K562 (cell line): Measurements from ENCODE around the gene UBA52. TPM values are rescaled to one million over a fixed set of nuclear protein-coding genes. Genes with fewer than 3 reads are reported as not detected.

Source experiments
- BHLHE40 ChIP-seq: IDR thresholded peaks from 2 replicates; pipeline ENCODE4 v1.6.1; 2011; ENCODE audit warnings: low read length, improper control_type of control experiment
- CBFA2T2 ChIP-seq: fragments of 450-650 bp; conservative IDR thresholded peaks from 2 replicates; pipeline ENCODE4 v1.6.1; 2017; ENCODE audit warnings: mild to moderate bottlenecking
- CEBPG ChIP-seq, 3 experiments: fragments of 200-800 bp in 1 of 3; sonication (Bioruptor generic) in 1 of 3; sonication (generic) in 1 of 3; formaldehyde crosslinking in 1 of 3; IDR thresholded peaks in 2 of 3; conservative IDR thresholded peaks in 1 of 3; 2 replicates each; pipeline versions ENCODE4 v1.6.1 to v1.8.0; 2016 to 2022; ENCODE audit warnings: missing compliant biosample characterization in 2 of 3, missing genetic modification characterization in 2 of 3, mild to moderate bottlenecking in 1 of 3, missing genetic modification reagents in 1 of 3
- CSDE1 ChIP-seq, 2 experiments: fragments of 450-650 bp; IDR thresholded peaks; 2 replicates each; pipeline ENCODE4 v1.6.1; 2016; ENCODE audit warnings: mild to moderate bottlenecking in 1 of 2
- E2F1 ChIP-seq: sonication (generic); formaldehyde crosslinking; IDR thresholded peaks from 2 replicates; pipeline ENCODE4 v1.8.1; 2023; ENCODE audit warnings: mild to moderate bottlenecking, missing genetic modification reagents, moderate library complexity
- EP400 ChIP-seq: fragments of 450-650 bp; IDR thresholded peaks from 2 replicates; pipeline ENCODE4 v1.6.1; 2017; ENCODE audit warnings: antibody characterized with exemption, mild to moderate bottlenecking, moderate library complexity
- ETV6 ChIP-seq, 3 experiments: fragments of 150-350 bp in 1 of 3; sonication (generic) in 1 of 3; formaldehyde crosslinking in 1 of 3; IDR thresholded peaks; 2 replicates each; pipeline versions ENCODE4 v1.6.1 to v1.8.0; 2014 to 2022; ENCODE audit warnings: borderline replicate concordance in 2 of 3, low read depth in 2 of 3, antibody characterized with exemption in 1 of 3, low read length in 1 of 3, mild to moderate bottlenecking in 1 of 3, missing genetic modification reagents in 1 of 3
- FOXM1 ChIP-seq, 2 experiments: fragments of 450-650 bp in 1 of 2; sonication (generic) in 1 of 2; formaldehyde crosslinking in 1 of 2; IDR thresholded peaks; 2 replicates each; pipeline versions ENCODE4 v1.6.1 to v1.9.0; 2017 to 2022; ENCODE audit warnings: low read depth in 2 of 2, mild to moderate bottlenecking in 2 of 2, missing genetic modification reagents in 1 of 2, moderate library complexity in 1 of 2
- JUND ChIP-seq, 2 experiments: IDR thresholded peaks; 2 replicates in 1 of 2; 3 replicates in 1 of 2; pipeline ENCODE4 v1.6.1; 2011; ENCODE audit warnings: borderline replicate concordance in 2 of 2, low read depth in 2 of 2, low read length in 2 of 2, improper control_type of control experiment in 1 of 2, missing biosample characterization in 1 of 2, missing genetic modification characterization in 1 of 2, missing genetic modification reagents in 1 of 2
- KLF16 ChIP-seq: IDR thresholded peaks from 2 replicates; pipeline ENCODE4 v1.6.1; 2016; ENCODE audit warnings: antibody characterized with exemption
- MEIS2 ChIP-seq: fragments of 450-650 bp; IDR thresholded peaks from 2 replicates; pipeline ENCODE4 v1.6.1; 2014; ENCODE audit warnings: mild to moderate bottlenecking; ENCODE audit not compliant: partially characterized antibody
- MTA1 ChIP-seq: fragments of 450-650 bp; IDR thresholded peaks from 2 replicates; pipeline ENCODE4 v1.6.1; 2017; ENCODE audit warnings: borderline replicate concordance
- MTA2 ChIP-seq: fragments of 450-650 bp; IDR thresholded peaks from 2 replicates; pipeline ENCODE4 v1.6.1; 2016; ENCODE audit warnings: low read depth
- MYNN ChIP-seq, 2 experiments: sonication (generic); formaldehyde crosslinking in 1 of 2; IDR thresholded peaks; 2 replicates each; pipeline versions ENCODE4 v1.5.0 to v1.6.1; 2016 to 2020; ENCODE audit warnings: antibody characterized with exemption in 1 of 2, missing genetic modification reagents in 1 of 2
- NFIC ChIP-seq: fragments of 450-650 bp; IDR thresholded peaks from 2 replicates; pipeline ENCODE4 v1.6.1; 2017; ENCODE audit warnings: mild to moderate bottlenecking, inconsistent platforms
- RBBP5 ChIP-seq: fragments of 200-600 bp; sonication (generic); IDR thresholded peaks from 2 replicates; pipeline ENCODE4 v1.6.1; 2012; ENCODE audit warnings: borderline replicate concordance, mild to moderate bottlenecking, low read length, control low read depth, inconsistent platforms; ENCODE audit not compliant: insufficient read depth, poor library complexity, severe bottlenecking
- RCOR1 ChIP-seq, 2 experiments: IDR thresholded peaks; 2 replicates each; pipeline ENCODE4 v1.6.1; 2012; ENCODE audit warnings: low read depth in 2 of 2, low read length in 2 of 2, borderline replicate concordance in 1 of 2, improper control_type of control experiment in 1 of 2
- SMARCA5 ChIP-seq: fragments of 450-650 bp; IDR thresholded peaks from 2 replicates; pipeline ENCODE4 v1.6.1; 2016
- SPI1 ChIP-seq: IDR thresholded peaks from 2 replicates; pipeline ENCODE4 v1.6.1; 2011; ENCODE audit warnings: low read depth, low read length, control low read depth, borderline replicate concordance
- TFAP4 ChIP-seq: sonication (generic); formaldehyde crosslinking; IDR thresholded peaks from 2 replicates; pipeline ENCODE4 v1.8.0; 2022; ENCODE audit warnings: missing genetic modification reagents, mild to moderate bottlenecking, moderate library complexity, borderline replicate concordance
- ZKSCAN1 ChIP-seq: fragments of 150-350 bp; IDR thresholded peaks from 2 replicates; pipeline ENCODE4 v1.6.1; 2016; ENCODE audit warnings: low read depth, low read length
- ZNF165 ChIP-seq: fragments of 250-450 bp; sonication (Bioruptor Pico); IDR thresholded peaks from 2 replicates; pipeline ENCODE4 v1.4.0; 2020; ENCODE audit warnings: borderline replicate concordance
- ZNF444 ChIP-seq: fragments of 250-450 bp; sonication (Bioruptor Pico); IDR thresholded peaks from 2 replicates; pipeline ENCODE4 v1.4.0; 2020; ENCODE audit warnings: mild to moderate bottlenecking, moderate library complexity
- ZNF644 ChIP-seq: fragments of 200-800 bp; sonication (Bioruptor generic); IDR thresholded peaks from 2 replicates; pipeline ENCODE4 v1.6.1; 2016; ENCODE audit warnings: low read depth, missing genetic modification characterization, missing compliant biosample characterization
- ZNF766 ChIP-seq: fragments of 200-800 bp; sonication (Bioruptor generic); conservative IDR thresholded peaks from 2 replicates; pipeline ENCODE4 v1.6.1; 2016; ENCODE audit warnings: missing genetic modification characterization, missing compliant biosample characterization
- ZNF778 ChIP-seq: fragments of 450-650 bp; formaldehyde crosslinking; IDR thresholded peaks from 2 replicates; pipeline ENCODE4 v1.4.0; 2020; ENCODE audit warnings: mild to moderate bottlenecking, moderate library complexity
- polyA plus RNA-seq, 8 experiments: library from polyadenylated mRNA; depleted of rRNA in 4 of 8; stranded (reverse) in 5 of 8; unstranded in 3 of 8; fragments of >200 nt; fragmentation: Nextera tagmentation in 2 of 8; fragmentation: Illumina TruSeq in 1 of 8; extraction: Ambion mirVana in 2 of 8; extraction: Trizol in 1 of 8; gene quantifications; 2 replicates each; pipeline versions ENCODE4 v1.2.1 to v1.2.3, GENCODE V29; 2011 to 2014; ENCODE audit warnings: inconsistent platforms in 1 of 8, missing spikeins in 1 of 8
- total RNA-seq, 7 experiments: library from RNA; depleted of rRNA in 6 of 7; stranded (reverse); fragments of >200 nt in 6 of 7; fragmentation: Illumina TruSeq in 2 of 7; extraction: Trizol in 2 of 7; gene quantifications; 2 replicates each; pipeline versions ENCODE4 v1.2.1 to v1.2.3, GENCODE V29; 2011 to 2021; ENCODE audit warnings: low replicate concordance in 1 of 7

Gene UBA52
- total and polyA plus RNA-seq, 9 of the 15 experiments (the other 6 are each of a cell fraction or from before 2014, with no cell fraction given) = 1,110 to 2,751 (median 1,733) TPM

- TF ChIP-seq ZNF444 (0 out of 2 replicates have a peak, but pooled peaks have one; percentile 47), CSDE1 (IDR thresholded peaks at IDR 0.05) (no peak), ETV6 (IDR thresholded peaks at IDR 0.05; ENCODE audit: borderline replicate concordance in 1 of 2, low read depth in 2 of 2, low read length in 1 of 2) (no peak), ETV6 (CRISPR knock-in tag; IDR thresholded peaks at IDR 0.05; ENCODE audit: borderline replicate concordance) (no peak), CEBPG (CRISPR knock-in tag; IDR thresholded peaks at IDR 0.05) (no peak), CEBPG (tag; conservative IDR thresholded peaks at IDR 0.05 in 1 of 2, IDR thresholded peaks at IDR 0.05 in 1 of 2) (no peak; a peak in 1 of 4 replicates), MEIS2 (peak; percentile 69), E2F1 (CRISPR knock-in tag) (peak; percentile 33; the same call in 1 of the 2 replicates), TFAP4 (CRISPR knock-in tag) (peak; percentile 90), ZNF778 (no peak), BHLHE40 (peak; percentile 90), ZNF644 (tag) (0 out of 2 replicates have a peak, but pooled peaks have one; percentile 32), RCOR1 (IDR thresholded peaks at IDR 0.05; ENCODE audit: borderline replicate concordance in 1 of 2, low read depth in 2 of 2, low read length in 2 of 2) (peak in 1 of 2 experiments; percentile 91; a peak in 3 of 4 replicates), CBFA2T2 (peak; percentile 98), ZKSCAN1 (peak; percentile 81; the same call in 1 of the 2 replicates), MYNN (IDR thresholded peaks at IDR 0.05) (peak; percentile 67), MYNN (CRISPR knock-in tag; IDR thresholded peaks at IDR 0.05) (no peak), SPI1 (peak; percentile 83), JUND (IDR thresholded peaks at IDR 0.05; ENCODE audit: borderline replicate concordance, low read depth, low read length) (peak; percentile 71), JUND (tag; IDR thresholded peaks at IDR 0.05; ENCODE audit: borderline replicate concordance, low read depth, low read length) (peak; percentile 56; the same call in 2 of the 3 replicates), EP400 (peak; percentile 84), MTA2 (peak; percentile 97), ZNF766 (CRISPR knock-in tag) (peak; percentile 96), RBBP5 (peak; percentile 44), SMARCA5 (peak; percentile 40; the same call in 1 of the 2 replicates), ZNF165 (no peak), FOXM1 (IDR thresholded peaks at IDR 0.05; ENCODE audit: low read depth) (peak; percentile 90), FOXM1 (CRISPR knock-in tag; IDR thresholded peaks at IDR 0.05; ENCODE audit: low read depth) (no peak), KLF16 (peak; percentile 95), MTA1 (peak; percentile 86), NFIC (peak; percentile 93)
Observed at GRCh38 chr19:18543814-18544475, 27.7 kb upstream of the UBA52 start (continued).
